Spleen (tissue), 11 donors: ENCODE data around the gene KCNG1. TPM values are rescaled to one million over a fixed set of nuclear protein-coding genes. Genes with fewer than 3 reads are reported as not detected.

Experiments
- DNase-seq: peaks from one replicate; pipeline ENCODE4 v3.0.0-alpha.2; 2020
- H3K27ac ChIP-seq, 8 donors: fragments of 200-600 bp; sonication (generic) in 7 of 8; 1 replicate in 4 of 8; 2 replicates in 4 of 8; pipeline versions ENCODE4 v1.5.0 to v1.8.0; 2016 to 2021; ENCODE audit warnings: inconsistent platforms in 4 of 8, mild to moderate bottlenecking in 4 of 8, moderate library complexity in 1 of 8
- H3K27me3 ChIP-seq, 7 donors: fragments of 200-600 bp; sonication (generic) in 6 of 7; replicated peaks in 1 of 7; 1 replicate in 4 of 7; 2 replicates in 3 of 7; pipeline versions ENCODE4 v1.5.0 to v1.8.0; 2016 to 2021; ENCODE audit warnings: inconsistent platforms in 3 of 7, mild to moderate bottlenecking in 1 of 7
- H3K36me3 ChIP-seq, 6 donors: fragments of 200-600 bp; sonication (generic) in 5 of 6; 1 replicate in 4 of 6; 2 replicates in 2 of 6; pipeline versions ENCODE4 v1.5.0 to v1.8.0; 2016 to 2021; ENCODE audit warnings: inconsistent platforms in 2 of 6
- H3K4me1 ChIP-seq, 6 donors: fragments of 200-600 bp; sonication (generic) in 5 of 6; 1 replicate in 3 of 6; 2 replicates in 3 of 6; pipeline versions ENCODE4 v1.5.0 to v1.8.0; 2016 to 2021; ENCODE audit warnings: inconsistent platforms in 3 of 6
- H3K4me3 ChIP-seq, 8 donors: fragments of 200-600 bp; sonication (generic) in 7 of 8; 1 replicate in 4 of 8; 2 replicates in 4 of 8; pipeline versions ENCODE4 v1.5.0 to v1.8.0; 2016 to 2021; ENCODE audit warnings: inconsistent platforms in 4 of 8, mild to moderate bottlenecking in 4 of 8, moderate library complexity in 2 of 8
- H3K9me3 ChIP-seq, 8 donors: fragments of 200-600 bp; sonication (generic) in 7 of 8; 1 replicate in 4 of 8; 2 replicates in 4 of 8; pipeline versions ENCODE4 v1.5.0 to v1.8.0; 2016 to 2021; ENCODE audit warnings: inconsistent platforms in 4 of 8
- CTCF ChIP-seq, 11 experiments: fragments of 200-600 bp in 7 of 11; fragments of 450-650 bp in 4 of 11; sonication (generic) in 4 of 11; IDR thresholded peaks in 8 of 11; conservative IDR thresholded peaks in 3 of 11; 1 replicate in 7 of 11; 2 replicates in 4 of 11; pipeline versions ENCODE4 v1.4.0 to v1.8.0; 2016 to 2021; ENCODE audit warnings: antibody characterized with exemption in 11 of 11, inconsistent platforms in 4 of 11, mild to moderate bottlenecking in 1 of 11
- POLR2A ChIP-seq, 3 donors: fragments of 450-650 bp; IDR thresholded peaks; one replicate each; pipeline ENCODE4 v1.5.1; 2017; ENCODE audit warnings: antibody characterized with exemption in 3 of 3, mild to moderate bottlenecking in 1 of 3
- POLR2AphosphoS5 ChIP-seq, 3 donors: sonication (generic); formaldehyde crosslinking; IDR thresholded peaks; one replicate each; pipeline ENCODE4 v1.5.1; 2017; ENCODE audit warnings: antibody characterized with exemption in 3 of 3
- WGBS, 5 donors: extraction: QIAGEN DNeasy Blood & Tissue Kit in 3 of 5; methylation state at CpG; one replicate each; pipeline versions ENCODE4 v1.1.5 to v1.1.7; 2013 to 2018; 5-methylcytosine and 5-hydroxymethylcytosine counted together
- intact Hi-C: fragments of 100-400 bp; cut with DNase I; formaldehyde crosslinking; loops from one replicate; pipeline ENCODE4 v1.15.0; 2023; ENCODE audit warnings: low total_unique reads
- polyA plus RNA-seq, 3 donors: library from polyadenylated mRNA; stranded (reverse); fragments of 200-250 nt; gene quantifications; one replicate each; pipeline ENCODE4 v1.2.1, GENCODE V29; 2013
- total RNA-seq, 7 donors: library from RNA; depleted of rRNA in 3 of 7; stranded (reverse); fragments of >200 nt in 3 of 7; fragmentation: NEBNext Ultra II Directional in 4 of 7; extraction: Animal tissue kit (Norgen Biotek cat#: 25700) in 4 of 7; gene quantifications; one replicate each; pipeline versions ENCODE4 v1.1.0 to v1.2.1, GENCODE V29; 2016 to 2021
- donor health status: healthy with polysubstance abuse.
- donor health status: DM: no; HTN: no; CAD: no; lungs with moderate emphysema.
- donor health status: DM: no; HTN: no; CAD: no.
- donor health status: Bipolar disorder and iron deficiency.
- donor health status: healthy.
- donor health status: DM: no; HTN: no; CAD: no.
- donor health status: DM: yes; HTN: yes; CAD: no.

Gene KCNG1
- total and polyA plus RNA-seq, 10 donors = 0.35 to 5.0 (median 3.2) TPM

- Histone ChIP-seq H3K27ac (no peak overlapping the region), H3K27me3 (peaks cover 0 to 20% (median 0%) of the 10 kb centered on the region in 7 donors), H3K36me3 (no peaks in the 10 kb centered on the region), H3K4me3 (no peak overlapping the region), H3K9me3 (peaks cover 0 to 10% (median 7%) of the 10 kb centered on the region in 8 donors), H3K4me1 (no peaks in the 10 kb centered on the region)
- intact Hi-C loops = no loop called here
- peak; percentile 54 for DNase-seq
- 68 to 87% (median 78%) methylated on average over 4 to 7 of the region's 7 CpGs for WGBS, 5 donors
- TF ChIP-seq CTCF (IDR thresholded peaks at IDR 0.05 in 8 of 11, conservative IDR thresholded peaks at IDR 0.05 in 3 of 11) (no peak), POLR2AphosphoS5 (IDR thresholded peaks at IDR 0.05) (no peak), POLR2A (IDR thresholded peaks at IDR 0.05) (no peak)
Observed at GRCh38 chr20:51042657-51043247, 19.8 kb upstream of the KCNG1 start.

- Histone ChIP-seq H3K27me3 (peaks cover 0 to 23% (median 0%) of the 10 kb centered on the region in 7 donors), H3K9me3 (peaks cover 0 to 10% (median 7%) of the 10 kb centered on the region in 8 donors), H3K27ac (no peak overlapping the region), H3K36me3 (no peaks in the 10 kb centered on the region), H3K4me1 (no peaks in the 10 kb centered on the region), H3K4me3 (no peak overlapping the region)
- TF ChIP-seq POLR2A (IDR thresholded peaks at IDR 0.05) = no peak
- 62 to 69% (median 64%) methylated on average over 6 of the region's 6 CpGs for WGBS, 5 donors
- intact Hi-C loops = no loop called here
- DNase-seq = peak; percentile 17
Observed at GRCh38 chr20:51042064-51042463, 19.2 kb upstream of the KCNG1 start.

GRCh38 chr20:51037532-51038115 is 14.7 kb upstream of the KCNG1 start:
- TF ChIP-seq POLR2AphosphoS5 (IDR thresholded peaks at IDR 0.05) (no peak), POLR2A (IDR thresholded peaks at IDR 0.05) (no peak), CTCF (IDR thresholded peaks at IDR 0.05 in 8 of 11, conservative IDR thresholded peaks at IDR 0.05 in 3 of 11) (no peak)
- Histone ChIP-seq H3K4me1 (peaks cover 0 to 10% (median 0%) of the 10 kb centered on the region in 6 donors), H3K4me3 (no peak overlapping the region), H3K9me3 (no peaks in the 10 kb centered on the region), H3K27ac (no peak overlapping the region), H3K36me3 (no peaks in the 10 kb centered on the region), H3K27me3 (peaks cover 0 to 38% (median 0%) of the 10 kb centered on the region in 7 donors)
- 85 to 93% (median 88%) methylated on average over 9 to 14 of the region's 14 CpGs for WGBS, 5 donors
- peak; percentile 37 for DNase-seq
- intact Hi-C loops = no loop called here

- Histone ChIP-seq H3K4me3 (no peak overlapping the region), H3K4me1 (peaks cover 0 to 10% (median 0%) of the 10 kb centered on the region in 6 donors), H3K27me3 (peaks cover 0 to 38% (median 0%) of the 10 kb centered on the region in 7 donors), H3K9me3 (no peaks in the 10 kb centered on the region), H3K27ac (no peak overlapping the region), H3K36me3 (no peaks in the 10 kb centered on the region)
- peak; percentile 5 for DNase-seq
- WGBS, 5 donors = 83 to 86% (median 84%) methylated on average over 7 of the region's 7 CpGs
- TF ChIP-seq POLR2AphosphoS5 (IDR thresholded peaks at IDR 0.05) = no peak
- no peak for TF ChIP-seq POLR2A (IDR thresholded peaks at IDR 0.05)
- TF ChIP-seq CTCF (IDR thresholded peaks at IDR 0.05 in 8 of 11, conservative IDR thresholded peaks at IDR 0.05 in 3 of 11) = no peak
- intact Hi-C loops = no loop called here
Observed at GRCh38 chr20:51036827-51037531, 14.1 kb upstream of the KCNG1 start.
